Epithelial cell of proximal tubule (primary cell): ENCODE data around the gene ALDH5A1. TPM values are rescaled to one million over a fixed set of nuclear protein-coding genes. Genes with fewer than 3 reads are reported as not detected.

Source experiments
- DNase-seq: peaks from one replicate; pipeline ENCODE4 v3.0.0-alpha.2; 2011; ENCODE audit warnings: low read depth
- H3K4me3 ChIP-seq: 2 replicates; pipeline ENCODE4 v1.5.1; 2011; ENCODE audit warnings: low read depth, mild to moderate bottlenecking, low read length
- total RNA-seq: library from RNA; depleted of rRNA; stranded (reverse); fragments of >200 nt; gene quantifications from 2 replicates; pipeline ENCODE4 v1.2.3, GENCODE V29; 2015
- TF ChIP-seq, protein P1 (sequence below): conservative IDR thresholded peaks from 2 replicates; pipeline ENCODE4 v1.5.1; 2012; ENCODE audit warnings: low read depth, mild to moderate bottlenecking, low read length

ALDH5A1 gene
- total RNA-seq, result 1.9 and 4.6 TPM in 2 replicates

DNA sequence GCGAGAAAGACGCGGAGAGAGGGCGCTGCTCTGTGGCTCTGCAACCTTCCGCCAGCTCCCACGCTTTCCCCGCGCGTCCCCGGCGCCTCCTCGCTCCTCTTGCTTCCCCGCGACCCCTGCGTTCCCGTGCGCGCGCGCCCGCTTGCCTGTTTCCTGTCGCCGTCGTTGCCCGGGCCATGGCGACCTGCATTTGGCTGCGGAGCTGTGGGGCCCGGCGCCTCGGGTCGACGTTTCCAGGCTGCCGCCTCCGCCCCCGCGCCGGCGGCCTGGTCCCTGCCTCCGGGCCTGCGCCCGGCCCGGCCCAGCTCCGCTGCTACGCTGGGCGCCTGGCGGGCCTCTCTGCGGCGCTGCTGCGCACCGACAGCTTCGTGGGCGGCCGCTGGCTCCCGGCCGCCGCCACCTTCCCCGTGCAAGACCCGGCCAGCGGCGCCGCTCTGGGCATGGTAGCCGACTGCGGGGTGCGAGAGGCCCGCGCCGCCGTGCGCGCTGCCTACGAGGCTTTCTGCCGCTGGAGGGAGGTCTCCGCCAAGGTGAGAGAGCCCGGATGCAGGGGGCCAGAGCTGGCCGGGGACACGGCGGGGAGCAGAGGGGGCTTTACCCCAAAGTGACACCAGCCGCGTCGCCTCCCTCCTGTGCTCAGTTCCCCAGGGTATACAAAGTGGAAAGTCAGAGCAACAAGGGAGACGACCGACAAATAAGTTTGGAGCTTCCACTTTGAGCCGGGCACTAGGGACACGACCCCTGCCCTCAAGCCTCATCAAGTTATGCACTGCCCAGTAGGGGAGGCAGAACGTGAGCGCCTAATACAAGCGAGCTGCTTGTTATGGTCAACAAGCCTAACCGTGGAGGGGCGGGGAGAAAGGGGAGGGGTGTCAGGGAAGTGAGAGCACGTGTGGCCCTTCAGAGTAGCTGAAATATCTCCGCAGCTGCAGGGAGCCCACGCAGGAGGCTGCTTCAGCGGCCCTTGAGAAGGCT, at the start of gene ALDH5A1:
Gene ALDH5A1 (plus strand): TSS at position 149 of the 975 bp plus-strand sequence. CDS start 28 bp downstream, at position 177.
- TF ChIP-seq, protein P1, sequence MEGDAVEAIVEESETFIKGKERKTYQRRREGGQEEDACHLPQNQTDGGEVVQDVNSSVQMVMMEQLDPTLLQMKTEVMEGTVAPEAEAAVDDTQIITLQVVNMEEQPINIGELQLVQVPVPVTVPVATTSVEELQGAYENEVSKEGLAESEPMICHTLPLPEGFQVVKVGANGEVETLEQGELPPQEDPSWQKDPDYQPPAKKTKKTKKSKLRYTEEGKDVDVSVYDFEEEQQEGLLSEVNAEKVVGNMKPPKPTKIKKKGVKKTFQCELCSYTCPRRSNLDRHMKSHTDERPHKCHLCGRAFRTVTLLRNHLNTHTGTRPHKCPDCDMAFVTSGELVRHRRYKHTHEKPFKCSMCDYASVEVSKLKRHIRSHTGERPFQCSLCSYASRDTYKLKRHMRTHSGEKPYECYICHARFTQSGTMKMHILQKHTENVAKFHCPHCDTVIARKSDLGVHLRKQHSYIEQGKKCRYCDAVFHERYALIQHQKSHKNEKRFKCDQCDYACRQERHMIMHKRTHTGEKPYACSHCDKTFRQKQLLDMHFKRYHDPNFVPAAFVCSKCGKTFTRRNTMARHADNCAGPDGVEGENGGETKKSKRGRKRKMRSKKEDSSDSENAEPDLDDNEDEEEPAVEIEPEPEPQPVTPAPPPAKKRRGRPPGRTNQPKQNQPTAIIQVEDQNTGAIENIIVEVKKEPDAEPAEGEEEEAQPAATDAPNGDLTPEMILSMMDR, result peak; percentile 17
- H3K4me3 ChIP-seq, result peak within 1 kb of the TSS; percentile 63
- DNase-seq, result no peak

DNA sequence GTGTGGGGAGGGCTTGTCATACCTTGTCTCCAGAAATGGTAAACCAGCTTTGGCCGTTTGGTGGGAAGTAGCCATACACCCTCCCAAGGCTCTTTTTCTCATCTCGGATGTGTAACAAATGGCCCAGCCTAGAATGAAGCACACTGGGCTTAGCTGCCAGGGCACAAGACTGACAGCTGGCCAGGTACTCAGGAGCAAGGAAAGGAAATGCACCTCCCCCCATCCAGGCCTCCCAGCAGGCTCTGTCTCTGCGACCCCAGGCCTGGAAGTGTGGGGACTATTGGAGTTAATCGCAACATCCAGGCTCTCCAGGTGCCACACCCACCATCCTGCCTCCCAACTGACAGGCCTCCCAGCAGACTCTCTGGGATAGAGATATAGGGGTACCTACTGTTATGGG, 49.1 kb upstream of the ALDH5A1 start:
- TF ChIP-seq, protein P1, result no peak
- H3K4me3 ChIP-seq, result no peak overlapping the region
- no peak for DNase-seq

DNA sequence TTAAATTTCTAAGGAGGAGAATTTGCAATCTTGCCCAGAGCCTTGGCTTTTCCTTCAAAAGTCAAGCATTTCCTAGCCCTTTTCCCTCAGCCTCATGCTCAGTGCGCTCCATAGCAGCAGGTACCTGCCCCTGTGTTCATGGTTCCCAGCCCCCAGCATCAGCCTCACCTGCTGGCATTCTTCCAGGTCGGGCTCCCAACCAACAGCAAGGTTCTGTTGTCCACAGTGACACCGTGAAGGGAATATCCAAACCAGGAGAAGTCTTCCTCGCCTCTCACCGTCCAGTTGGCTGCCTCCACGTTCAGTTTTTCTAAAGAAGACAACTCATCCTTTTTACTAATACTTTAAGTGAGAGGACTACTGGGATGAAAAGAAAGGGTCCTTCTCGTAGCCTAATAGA, 48.1 kb upstream of the ALDH5A1 start:
- no peak overlapping the region for H3K4me3 ChIP-seq
- DNase-seq, result no peak
- TF ChIP-seq, protein P1, result no peak

DNA sequence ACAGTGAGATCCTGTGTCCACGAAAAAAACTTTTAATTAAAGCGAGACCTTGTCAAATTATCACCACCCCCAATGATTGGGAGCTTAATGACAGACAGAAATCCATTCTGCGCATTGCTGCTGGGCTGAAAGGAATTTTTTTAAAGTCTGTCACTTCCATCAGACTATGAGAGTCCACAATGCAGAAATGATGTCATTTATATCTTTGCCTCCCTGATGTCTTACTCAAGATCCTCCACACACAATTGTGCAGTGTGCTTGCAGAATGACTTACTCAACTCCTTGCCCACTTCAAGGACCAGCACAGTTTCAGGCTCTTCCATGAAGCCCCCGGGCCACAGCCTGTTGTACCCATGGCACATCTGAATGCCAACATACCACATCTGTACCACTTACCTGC, 46.4 kb upstream of the ALDH5A1 start:
- no peak overlapping the region for H3K4me3 ChIP-seq
- TF ChIP-seq, protein P1, result no peak
- DNase-seq, result no peak

DNA sequence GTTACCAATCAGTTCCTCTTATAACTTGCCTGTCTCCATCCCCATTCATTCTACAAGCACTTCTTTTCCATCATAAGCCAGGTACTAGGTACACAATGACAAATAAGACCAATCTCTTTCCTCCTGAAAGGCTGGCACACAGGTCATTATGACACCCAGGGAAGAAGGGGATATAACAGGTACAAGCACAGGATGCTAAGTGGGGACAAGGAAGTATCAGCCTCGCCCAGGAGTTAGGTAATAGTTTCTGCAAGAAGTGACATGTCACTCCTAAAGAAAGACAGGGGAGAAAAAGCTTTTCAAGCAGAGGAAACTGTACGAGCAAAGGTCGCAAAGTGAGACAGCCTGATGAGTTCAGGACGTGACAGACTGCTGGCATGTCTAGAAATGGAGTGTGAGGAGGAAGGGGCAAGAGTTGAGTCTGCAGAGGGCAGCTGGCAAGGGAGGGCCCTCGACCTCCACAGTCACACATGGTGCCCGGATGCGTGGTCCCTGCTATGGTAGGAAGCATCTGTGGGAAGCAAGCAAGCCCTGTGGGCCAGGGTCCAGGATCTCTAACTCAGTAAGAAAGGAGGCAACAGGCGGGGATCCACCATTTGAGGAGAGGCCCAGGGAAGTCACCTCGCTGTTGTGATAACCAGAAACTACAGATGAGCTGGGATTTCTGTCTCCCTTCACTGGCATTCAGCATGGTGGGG, 45.8 kb upstream of the ALDH5A1 start:
- H3K4me3 ChIP-seq, result no peak overlapping the region
- DNase-seq, result no peak
- TF ChIP-seq, protein P1, result no peak

DNA sequence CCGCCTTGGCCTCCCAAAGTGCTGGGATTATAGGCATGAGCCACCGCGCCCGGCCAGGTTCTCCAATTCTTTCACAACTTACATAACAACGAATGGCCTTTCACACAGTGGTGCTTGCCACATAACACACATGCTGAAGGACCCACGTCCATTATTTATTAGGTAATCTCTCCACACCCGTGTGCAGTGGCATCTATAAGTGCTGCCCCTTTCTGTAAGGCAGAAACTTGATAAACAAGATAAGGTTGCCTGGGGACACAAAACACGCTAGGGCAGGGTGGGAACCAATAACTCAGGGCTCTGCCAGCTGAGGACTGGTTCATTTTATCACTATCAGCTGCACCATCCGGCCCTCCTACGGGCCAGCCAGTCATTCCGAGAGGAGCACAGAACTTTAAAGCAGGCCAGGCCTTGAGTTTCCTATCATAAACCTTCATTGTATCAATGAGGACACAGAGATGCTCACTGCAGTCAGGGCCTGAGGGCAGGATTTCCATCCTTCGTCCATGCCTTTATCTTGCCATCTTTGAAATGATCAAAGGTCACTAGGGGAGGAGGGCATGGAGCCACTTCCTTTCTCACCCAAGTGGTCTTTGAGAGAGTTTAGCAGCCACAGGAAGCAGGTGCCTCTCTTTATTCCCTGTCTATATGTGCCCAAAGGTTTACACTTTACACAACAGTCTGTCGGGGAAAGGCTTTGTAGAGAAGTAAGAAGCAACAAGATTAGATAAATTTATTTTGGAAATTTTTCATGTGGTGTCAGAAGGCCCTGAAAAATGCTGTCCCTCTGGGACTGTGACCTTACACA, 43.0 kb upstream of the ALDH5A1 start:
- H3K4me3 ChIP-seq, result no peak overlapping the region
- TF ChIP-seq, protein P1, result no peak
- no peak for DNase-seq
